ENCODE results near the gene ZNRD2. TPM values are rescaled to one million over a fixed set of nuclear protein-coding genes. Genes with fewer than 3 reads are reported as not detected.

ZNRD2 gene
- total and polyA plus RNA-seq, 2 of the 8 experiments (the other 6 are each of a cell fraction or from before 2014, with no cell fraction given), result 53.4 to 125 TPM

- TF ChIP-seq SP1 (IDR thresholded peaks at IDR 0.05; ENCODE audit: low read depth, low read length) (no peak), TBP (IDR thresholded peaks at IDR 0.05; ENCODE audit: low read depth, low read length) (no peak), SIRT6 (IDR thresholded peaks at IDR 0.05; ENCODE audit: low read length) (no peak), PHF8 (conservative IDR thresholded peaks at IDR 0.05; ENCODE audit: low read depth, low read length) (no peak), NRF1 (IDR thresholded peaks at IDR 0.05; ENCODE audit: low read depth, low read length) (no peak), E2F6 (IDR thresholded peaks at IDR 0.05) (no peak), POLR2AphosphoS5 (IDR thresholded peaks at IDR 0.05; ENCODE audit: low read depth, low read length) (no peak), TEAD4 (IDR thresholded peaks at IDR 0.05; ENCODE audit: low read depth, low read length) (no peak), YY1 (IDR thresholded peaks at IDR 0.05; ENCODE audit: low read depth, low read length) (no peak)
Measured at GRCh38 chr11:65580031-65580692, 9.9 kb downstream of the ZNRD2 start (continued).
